Measurements from ENCODE around the gene HOPX. TPM values are rescaled to one million over a fixed set of nuclear protein-coding genes. Genes with fewer than 3 reads are reported as not detected.

Gene HOPX
- total RNA-seq, 1 experiment from 2014 or later = not detected

- no TSS peak for BruUV-seq (replicated peaks)
- Histone ChIP-seq H3K36me3 (ENCODE audit: insufficient read depth, low read length, poor library complexity, severe bottlenecking) (no peaks in the 10 kb centered on the region), H3K4me3 (ENCODE audit: low read depth, low read length, poor library complexity, severe bottlenecking) (no peak overlapping the region), H3K4me1 (ENCODE audit: insufficient read depth, low read length, poor library complexity, severe bottlenecking) (no peaks in the 10 kb centered on the region), H3K27me3 (replicated peaks; ENCODE audit: insufficient read depth, low read depth, low read length, poor library complexity) (peaks cover 34% of the 10 kb centered on the region), H3K9me3 (ENCODE audit: low read depth, low read length, poor library complexity, severe bottlenecking) (no peaks in the 10 kb centered on the region), H3K27ac (ENCODE audit: low read depth, low read length, poor library complexity, severe bottlenecking) (no peak overlapping the region)
- no peak for DNase-seq (ENCODE audit: low spot score)
- intact Hi-C loops (cut with micrococcal nuclease; ENCODE audit: unreplicated experiment) = no loop called here
- ChIA-PET POLR2A (ENCODE audit: low non-redundant PET) (no interaction called here), CTCF (no interaction called here)
- TF ChIP-seq, protein P1, sequence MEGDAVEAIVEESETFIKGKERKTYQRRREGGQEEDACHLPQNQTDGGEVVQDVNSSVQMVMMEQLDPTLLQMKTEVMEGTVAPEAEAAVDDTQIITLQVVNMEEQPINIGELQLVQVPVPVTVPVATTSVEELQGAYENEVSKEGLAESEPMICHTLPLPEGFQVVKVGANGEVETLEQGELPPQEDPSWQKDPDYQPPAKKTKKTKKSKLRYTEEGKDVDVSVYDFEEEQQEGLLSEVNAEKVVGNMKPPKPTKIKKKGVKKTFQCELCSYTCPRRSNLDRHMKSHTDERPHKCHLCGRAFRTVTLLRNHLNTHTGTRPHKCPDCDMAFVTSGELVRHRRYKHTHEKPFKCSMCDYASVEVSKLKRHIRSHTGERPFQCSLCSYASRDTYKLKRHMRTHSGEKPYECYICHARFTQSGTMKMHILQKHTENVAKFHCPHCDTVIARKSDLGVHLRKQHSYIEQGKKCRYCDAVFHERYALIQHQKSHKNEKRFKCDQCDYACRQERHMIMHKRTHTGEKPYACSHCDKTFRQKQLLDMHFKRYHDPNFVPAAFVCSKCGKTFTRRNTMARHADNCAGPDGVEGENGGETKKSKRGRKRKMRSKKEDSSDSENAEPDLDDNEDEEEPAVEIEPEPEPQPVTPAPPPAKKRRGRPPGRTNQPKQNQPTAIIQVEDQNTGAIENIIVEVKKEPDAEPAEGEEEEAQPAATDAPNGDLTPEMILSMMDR (conservative IDR thresholded peaks at IDR 0.05; ENCODE audit: low read depth, low read length) = no peak
- no peak for TF ChIP-seq EZH2 (IDR thresholded peaks at IDR 0.05; ENCODE audit: borderline replicate concordance, low read depth, low read length, poor library complexity, severe bottlenecking)
Observed at GRCh38 chr4:56652196-56652595, 28.9 kb downstream of the HOPX start.

GRCh38 chr4:56651056-56651350, 30.1 kb downstream of the HOPX start:
- ChIA-PET POLR2A (ENCODE audit: low non-redundant PET) (no interaction called here), CTCF (no interaction called here)
- intact Hi-C loops (cut with micrococcal nuclease; ENCODE audit: unreplicated experiment) = no loop called here
- Histone ChIP-seq H3K4me1 (ENCODE audit: insufficient read depth, low read length, poor library complexity, severe bottlenecking) (no peaks in the 10 kb centered on the region), H3K4me3 (ENCODE audit: low read depth, low read length, poor library complexity, severe bottlenecking) (no peak overlapping the region), H3K27ac (ENCODE audit: low read depth, low read length, poor library complexity, severe bottlenecking) (no peak overlapping the region), H3K27me3 (replicated peaks; ENCODE audit: insufficient read depth, low read depth, low read length, poor library complexity) (peaks cover 22% of the 10 kb centered on the region), H3K36me3 (ENCODE audit: insufficient read depth, low read length, poor library complexity, severe bottlenecking) (no peaks in the 10 kb centered on the region), H3K9me3 (ENCODE audit: low read depth, low read length, poor library complexity, severe bottlenecking) (no peaks in the 10 kb centered on the region)
- no TSS peak for BruUV-seq (replicated peaks)
- no peak for DNase-seq (ENCODE audit: low spot score)
- TF ChIP-seq, protein P1 (conservative IDR thresholded peaks at IDR 0.05; ENCODE audit: low read depth, low read length) = no peak
- no peak for TF ChIP-seq EZH2 (IDR thresholded peaks at IDR 0.05; ENCODE audit: borderline replicate concordance, low read depth, low read length, poor library complexity, severe bottlenecking)

GRCh38 chr4:56650262-56651055, 30.6 kb downstream of the HOPX start:
- Histone ChIP-seq H3K9me3 (ENCODE audit: low read depth, low read length, poor library complexity, severe bottlenecking) (no peaks in the 10 kb centered on the region), H3K4me1 (ENCODE audit: insufficient read depth, low read length, poor library complexity, severe bottlenecking) (no peaks in the 10 kb centered on the region), H3K4me3 (ENCODE audit: low read depth, low read length, poor library complexity, severe bottlenecking) (no peak overlapping the region), H3K36me3 (ENCODE audit: insufficient read depth, low read length, poor library complexity, severe bottlenecking) (no peaks in the 10 kb centered on the region), H3K27ac (ENCODE audit: low read depth, low read length, poor library complexity, severe bottlenecking) (no peak overlapping the region), H3K27me3 (replicated peaks; ENCODE audit: insufficient read depth, low read depth, low read length, poor library complexity) (peaks cover 16% of the 10 kb centered on the region)
- intact Hi-C loops (cut with micrococcal nuclease; ENCODE audit: unreplicated experiment) = no loop called here
- no peak for TF ChIP-seq EZH2 (IDR thresholded peaks at IDR 0.05; ENCODE audit: borderline replicate concordance, low read depth, low read length, poor library complexity, severe bottlenecking)
- TF ChIP-seq, protein P1 (conservative IDR thresholded peaks at IDR 0.05; ENCODE audit: low read depth, low read length) = no peak
- CTCF ChIA-PET = no interaction called here
- no TSS peak for BruUV-seq (replicated peaks)
- no peak for DNase-seq (ENCODE audit: low spot score)
- POLR2A ChIA-PET (ENCODE audit: low non-redundant PET) = no interaction called here
